ENCODE results near the gene SIGLEC7.

DNA sequence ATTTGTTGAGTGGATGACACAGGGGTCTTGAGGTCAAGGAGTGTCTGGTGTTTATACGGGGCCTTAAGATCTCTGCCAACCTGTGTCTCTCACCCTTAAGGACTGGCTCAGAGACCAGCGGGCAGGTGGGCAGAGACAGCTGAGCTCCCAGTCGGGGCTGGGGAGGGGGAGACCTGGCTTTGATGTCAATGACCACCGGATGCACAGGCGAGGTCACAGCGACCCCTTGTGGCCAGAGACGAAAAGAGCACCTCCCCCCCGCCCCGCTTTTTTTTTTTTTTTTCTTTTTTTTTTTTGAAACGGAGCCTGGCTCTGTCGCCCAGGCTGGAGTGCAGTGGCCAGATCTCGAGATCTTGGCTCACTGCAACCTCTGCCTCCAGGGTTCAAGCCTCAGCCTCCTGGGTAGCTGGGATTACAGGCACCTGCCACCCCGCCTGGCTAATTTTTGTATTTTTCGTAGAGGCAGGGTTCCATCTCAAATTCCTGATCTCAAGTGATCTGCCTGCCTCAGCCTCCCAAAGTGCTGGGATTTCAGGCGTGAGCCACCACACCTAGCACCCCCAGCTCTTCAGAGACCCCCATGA is 47.3 kb upstream of the SIGLEC7 start:
- TF ChIP-seq CTCF (IDR thresholded peaks at IDR 0.05) (peak; percentile 48 to 80 (median 64)), POLR2A (IDR thresholded peaks at IDR 0.05) (no peak)

All from heart left ventricle (tissue), 13 donors.